C1 segment of cervical spinal cord (tissue), 14 donors: ENCODE data around the gene CROCC.

Experiments used
- DNase-seq, 14 donors: peaks; one replicate each; lab custom pipeline; 2025; lab: John Stamatoyannopoulos, UW

The CROCC gene

DNA sequence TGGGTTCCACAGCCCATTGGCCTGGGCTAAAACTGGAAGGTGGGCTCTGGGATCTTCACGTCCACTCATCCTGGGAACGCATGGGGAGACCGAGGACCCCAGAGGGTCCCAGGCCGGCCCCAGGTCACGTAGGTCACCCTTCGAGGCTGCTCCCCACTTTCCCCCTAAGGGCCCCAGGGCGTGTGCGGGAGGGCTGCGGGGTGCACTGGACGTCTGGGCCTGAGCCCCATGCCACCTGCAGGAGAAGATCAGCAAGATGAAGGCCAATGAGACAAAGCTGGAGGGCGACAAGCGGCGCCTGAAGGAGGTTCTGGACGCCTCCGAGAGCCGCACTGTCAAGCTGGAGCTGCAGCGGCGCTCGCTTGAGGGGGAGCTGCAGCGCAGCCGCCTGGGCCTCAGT, 46.2 kb downstream of the CROCC start:
- no peak for DNase-seq

DNA sequence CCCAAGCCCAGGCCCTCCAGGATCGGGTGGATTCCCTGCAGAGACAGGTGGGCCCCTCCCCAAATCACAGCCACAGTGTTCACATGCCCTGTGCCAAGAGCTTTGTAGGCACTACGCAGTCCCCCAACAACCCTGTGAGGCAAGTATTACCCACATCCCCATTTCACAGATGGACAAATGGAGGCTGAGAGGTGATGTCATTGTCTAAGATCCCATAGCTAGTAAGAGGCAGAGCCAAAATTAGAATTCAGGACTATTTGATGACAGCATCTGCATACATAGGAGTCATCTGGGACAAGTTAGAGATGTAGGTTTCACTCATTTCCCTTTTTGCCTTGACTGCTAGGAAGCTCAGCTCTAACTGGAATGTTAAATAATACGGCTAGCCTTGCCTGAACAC, 46.6 kb downstream of the CROCC start:
- no peak for DNase-seq

DNA sequence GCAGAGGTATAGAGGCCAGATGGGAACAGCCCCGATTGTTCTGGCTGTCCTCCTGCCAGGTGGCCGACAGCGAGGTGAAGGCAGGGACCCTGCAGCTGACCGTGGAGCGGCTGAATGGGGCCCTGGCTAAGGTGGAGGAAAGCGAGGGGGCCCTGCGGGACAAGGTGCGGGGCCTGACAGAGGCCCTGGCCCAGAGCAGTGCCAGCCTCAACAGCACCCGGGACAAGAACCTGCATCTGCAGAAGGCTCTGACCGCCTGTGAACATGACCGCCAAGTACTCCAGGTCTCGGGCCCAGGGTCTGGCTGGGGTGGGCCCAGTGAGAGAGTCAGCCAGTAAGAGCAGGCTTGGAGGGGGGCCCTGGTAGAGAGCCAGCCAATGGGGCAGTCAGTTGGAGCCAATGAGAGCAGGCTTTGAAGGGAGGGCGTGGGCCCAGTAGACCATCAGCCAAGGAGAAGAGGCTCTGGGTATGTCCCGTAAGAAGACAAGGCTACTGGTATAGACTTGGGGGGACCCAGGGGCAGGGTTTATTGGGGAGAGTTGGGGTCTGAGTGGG, 47.4 kb downstream of the CROCC start:
- no peak for DNase-seq

DNA sequence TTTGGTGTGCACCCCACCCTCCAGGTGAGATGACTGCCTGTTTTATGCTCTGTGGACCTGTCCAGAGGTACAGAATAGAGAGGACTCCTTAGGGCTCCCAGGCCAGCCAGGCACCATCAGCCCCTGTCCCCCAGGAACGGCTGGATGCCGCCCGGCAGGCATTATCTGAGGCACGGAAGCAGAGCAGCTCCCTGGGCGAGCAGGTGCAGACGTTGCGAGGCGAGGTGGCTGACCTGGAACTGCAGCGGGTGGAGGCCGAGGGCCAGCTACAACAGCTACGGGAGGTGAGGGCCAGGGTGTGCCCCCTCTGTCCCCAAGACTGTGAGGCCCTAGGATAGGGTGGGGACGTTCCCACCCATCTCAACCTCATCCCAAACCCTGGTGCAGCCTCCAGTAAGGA, 47.9 kb downstream of the CROCC start:
- no peak for DNase-seq

DNA sequence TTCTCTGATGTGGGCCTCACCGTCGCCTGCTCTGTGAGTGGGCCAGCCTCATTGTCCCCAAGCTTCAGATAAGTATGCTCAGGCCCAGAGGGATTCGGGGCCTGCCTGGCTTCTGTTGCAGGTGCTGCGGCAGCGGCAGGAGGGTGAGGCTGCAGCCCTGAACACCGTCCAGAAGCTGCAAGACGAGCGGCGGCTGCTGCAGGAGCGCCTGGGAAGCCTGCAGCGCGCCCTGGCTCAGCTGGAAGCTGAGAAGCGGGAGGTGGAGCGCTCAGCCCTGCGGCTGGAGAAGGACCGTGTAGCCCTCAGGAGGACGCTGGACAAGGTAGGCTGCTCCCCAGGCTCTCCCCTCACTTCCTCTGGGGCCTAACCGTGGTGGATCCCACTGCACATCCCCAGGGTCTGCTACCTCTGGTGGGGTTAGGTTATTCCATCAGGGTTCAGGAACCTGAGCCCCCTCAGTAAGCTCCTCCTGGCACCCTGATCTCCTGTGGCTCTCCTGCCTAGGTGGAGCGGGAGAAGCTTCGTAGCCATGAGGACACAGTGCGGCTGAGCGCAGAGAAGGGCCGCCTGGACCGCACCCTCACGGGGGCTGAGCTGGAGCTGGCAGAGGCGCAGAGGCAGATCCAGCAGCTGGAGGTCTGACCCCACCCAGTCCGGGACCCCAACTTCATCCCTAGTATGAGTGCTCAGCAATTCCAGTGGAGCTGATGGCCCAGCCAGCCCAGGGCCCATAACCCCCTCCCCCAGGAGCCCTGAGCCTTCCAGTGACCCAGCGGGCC, 48.6 kb downstream of the CROCC start:
- DNase-seq = no peak

DNA sequence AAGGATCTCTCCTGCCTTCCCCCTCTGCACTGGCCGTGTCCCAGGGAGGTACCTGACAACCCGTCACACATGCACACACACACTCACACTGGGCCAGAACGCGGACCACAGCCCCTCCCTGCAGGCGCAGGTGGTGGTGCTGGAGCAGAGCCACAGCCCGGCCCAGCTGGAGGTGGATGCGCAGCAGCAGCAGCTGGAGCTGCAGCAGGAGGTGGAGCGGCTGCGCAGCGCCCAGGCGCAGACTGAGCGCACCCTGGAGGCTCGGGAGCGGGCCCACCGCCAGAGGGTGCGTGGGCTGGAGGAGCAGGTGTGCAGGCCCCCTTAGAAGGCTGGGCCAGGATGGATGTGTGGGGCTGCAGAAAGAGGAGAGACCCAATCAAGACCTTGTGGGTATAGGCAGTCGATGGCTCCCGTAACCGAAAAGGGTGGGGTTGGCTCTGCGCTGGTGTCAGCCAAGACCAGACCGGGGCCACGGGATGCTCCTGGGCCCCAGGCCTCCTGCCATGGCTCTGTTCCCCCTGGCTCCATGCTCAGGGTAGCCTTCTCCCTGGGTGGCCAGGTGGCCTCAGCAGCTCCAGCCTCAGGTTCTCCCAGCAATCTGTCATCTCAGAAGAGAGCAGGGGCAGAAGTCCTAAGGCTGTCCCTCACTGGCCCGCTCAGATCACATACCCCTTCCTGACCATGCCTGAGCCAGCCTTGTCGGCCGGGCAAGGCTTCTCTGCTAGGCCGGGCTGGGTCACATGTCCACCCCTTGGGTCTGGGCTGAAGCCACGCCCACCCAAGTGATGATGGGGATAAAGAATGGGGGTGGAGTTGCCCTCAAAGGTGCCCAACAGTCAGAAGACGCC, 49.8 kb downstream of the CROCC start:
- DNase-seq = peak in 1 of 14 donors; percentile 40

DNA sequence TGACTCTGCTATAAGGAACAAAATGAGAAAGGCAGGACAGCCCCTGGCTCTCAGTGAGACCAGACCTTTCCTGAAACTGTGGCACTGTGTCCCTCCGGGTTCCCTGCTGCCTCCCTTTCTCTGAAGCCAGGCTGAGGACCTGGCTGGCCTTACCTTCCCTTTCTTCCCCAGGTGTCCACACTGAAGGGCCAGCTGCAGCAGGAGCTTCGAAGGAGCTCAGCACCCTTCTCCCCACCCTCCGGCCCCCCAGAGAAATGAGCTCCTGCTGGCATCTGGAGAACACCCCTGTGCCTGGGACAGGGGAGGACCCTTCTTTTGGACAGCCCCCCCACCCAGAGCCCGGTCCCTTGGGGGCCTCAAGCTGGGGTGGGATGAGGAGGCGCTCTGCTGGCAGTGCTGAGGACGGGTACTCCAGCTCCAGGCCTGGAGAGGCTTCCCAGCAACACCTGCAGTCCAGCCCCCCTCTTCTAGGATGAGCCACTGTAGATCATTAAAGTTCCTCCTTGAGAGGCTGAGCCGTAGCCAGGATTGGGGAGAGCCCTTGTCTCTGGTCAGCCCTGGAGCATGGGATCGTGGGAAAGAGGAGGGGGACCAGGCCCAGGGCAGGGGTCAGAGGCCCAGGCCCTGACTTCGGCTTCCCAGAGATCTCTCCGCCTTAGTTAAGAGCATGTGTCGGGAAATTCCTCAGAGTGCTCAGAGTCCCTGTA, 50.6 kb downstream of the CROCC start:
- no peak for DNase-seq

DNA sequence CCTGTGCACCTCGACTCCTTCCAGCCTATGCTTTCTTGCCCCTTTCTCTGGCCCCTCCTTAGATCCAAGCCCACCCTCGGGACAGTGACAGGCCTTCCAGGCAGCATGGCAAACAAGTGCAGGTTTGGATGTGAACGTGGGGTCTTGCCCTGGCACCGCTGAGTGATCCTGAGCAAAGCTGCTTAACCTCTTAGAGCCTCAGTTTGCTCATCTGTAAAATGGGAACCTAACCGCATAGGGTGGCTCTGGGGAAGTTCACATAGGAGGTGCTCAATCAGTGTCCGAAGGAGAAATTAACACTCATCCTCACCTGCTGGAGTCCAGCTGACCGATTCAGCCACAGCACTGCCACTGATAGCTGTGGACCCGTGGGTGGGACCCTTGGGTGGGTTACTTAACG, 51.5 kb downstream of the CROCC start:
- DNase-seq = no peak

DNA sequence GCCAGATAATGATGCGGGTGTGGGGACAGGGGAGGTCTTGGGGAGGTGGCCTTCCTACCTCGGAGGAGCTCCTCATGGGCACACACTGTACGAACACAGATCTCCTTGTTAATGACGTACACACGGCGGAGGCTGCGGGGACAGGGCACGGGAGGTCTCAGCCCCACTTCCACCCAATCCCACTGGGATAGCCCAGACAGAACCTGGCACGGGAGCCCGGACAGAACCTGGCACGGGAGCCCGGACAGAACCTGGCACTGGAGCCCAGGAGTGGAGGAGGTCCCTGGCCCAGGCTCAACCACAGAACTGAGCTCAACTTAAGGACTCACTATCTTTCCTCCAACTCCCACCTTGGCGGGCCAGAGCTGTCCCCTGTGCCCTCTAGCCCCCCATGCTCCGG, 53.5 kb downstream of the CROCC start:
- DNase-seq = no peak

DNA sequence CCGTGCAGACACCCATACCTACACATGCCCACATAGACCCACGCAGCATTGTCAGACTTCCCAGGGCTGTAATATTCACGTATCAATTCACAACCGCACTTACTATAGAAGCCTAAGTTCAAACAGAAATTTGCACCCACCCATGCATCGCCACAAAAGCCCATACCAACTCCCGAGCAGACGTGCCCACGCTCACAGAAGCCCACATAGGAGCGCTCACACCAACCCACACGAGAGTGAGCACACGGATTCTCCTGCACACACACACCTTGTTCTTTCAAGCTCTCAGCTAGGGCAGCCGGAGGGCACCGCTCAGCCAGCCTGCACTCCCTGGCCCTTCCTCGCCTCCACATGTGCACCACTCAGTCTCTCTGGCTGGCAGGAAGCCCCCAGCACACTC, 54.1 kb downstream of the CROCC start:
- no peak for DNase-seq

DNA sequence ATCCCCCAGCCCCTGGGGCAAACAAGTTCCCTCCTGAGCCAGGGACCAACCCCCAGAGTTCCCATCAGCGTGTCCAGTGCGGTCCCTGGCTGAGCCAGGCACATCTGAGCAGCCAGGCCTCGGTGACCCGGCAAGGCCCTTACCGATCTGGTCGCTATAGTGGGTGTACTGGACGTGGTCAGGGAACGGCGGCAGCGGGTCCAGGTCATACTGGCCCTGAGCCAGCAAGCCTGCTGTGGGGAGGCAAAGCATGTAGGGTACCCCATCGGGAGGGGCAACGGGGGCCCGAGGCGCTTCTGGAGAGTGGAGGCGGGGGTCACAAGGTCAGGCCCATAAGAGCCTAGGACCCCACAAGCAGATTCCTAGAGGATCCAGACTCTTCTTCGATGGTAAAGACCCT, 55.2 kb downstream of the CROCC start:
- DNase-seq = no peak

DNA sequence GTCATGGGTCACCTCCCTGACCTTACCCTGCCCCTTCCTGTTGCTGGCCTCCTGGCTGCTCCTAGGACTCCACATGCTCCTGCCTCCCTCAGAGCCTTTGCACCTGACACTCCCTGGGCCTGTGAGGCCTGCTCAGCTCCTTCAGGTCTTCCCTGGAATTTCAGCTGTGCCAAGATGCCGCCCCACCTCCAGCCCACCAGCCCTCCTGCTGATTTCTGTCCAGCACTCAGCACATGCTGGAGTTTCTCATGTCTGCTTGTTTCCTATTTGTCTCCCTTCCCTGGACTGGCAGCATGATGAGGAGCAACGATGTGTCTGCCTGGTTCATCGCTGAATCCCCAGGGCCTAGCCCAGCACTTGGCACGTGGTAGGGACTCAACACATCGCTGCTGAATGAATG, 55.6 kb downstream of the CROCC start:
- DNase-seq = no peak

DNA sequence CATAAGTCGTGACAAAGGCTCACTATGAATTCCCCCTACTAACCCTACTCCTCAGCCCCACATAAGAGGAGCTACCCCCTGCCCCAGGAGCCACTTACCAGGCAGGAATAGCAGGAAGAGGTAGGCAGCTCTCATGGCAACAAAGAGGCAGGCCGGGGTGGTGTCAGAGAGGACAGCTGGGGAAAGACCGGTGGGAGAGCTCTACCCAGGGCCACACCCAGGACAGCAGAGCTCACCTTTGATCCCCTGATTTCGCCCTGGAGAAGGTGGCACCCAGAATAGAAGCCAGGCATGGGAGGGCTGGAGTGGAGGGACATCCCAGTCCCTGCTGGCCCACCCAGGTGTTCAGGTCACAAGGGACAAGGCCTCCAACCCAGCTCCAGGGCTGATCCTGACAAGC, 56.4 kb downstream of the CROCC start:
- no peak for DNase-seq

DNA sequence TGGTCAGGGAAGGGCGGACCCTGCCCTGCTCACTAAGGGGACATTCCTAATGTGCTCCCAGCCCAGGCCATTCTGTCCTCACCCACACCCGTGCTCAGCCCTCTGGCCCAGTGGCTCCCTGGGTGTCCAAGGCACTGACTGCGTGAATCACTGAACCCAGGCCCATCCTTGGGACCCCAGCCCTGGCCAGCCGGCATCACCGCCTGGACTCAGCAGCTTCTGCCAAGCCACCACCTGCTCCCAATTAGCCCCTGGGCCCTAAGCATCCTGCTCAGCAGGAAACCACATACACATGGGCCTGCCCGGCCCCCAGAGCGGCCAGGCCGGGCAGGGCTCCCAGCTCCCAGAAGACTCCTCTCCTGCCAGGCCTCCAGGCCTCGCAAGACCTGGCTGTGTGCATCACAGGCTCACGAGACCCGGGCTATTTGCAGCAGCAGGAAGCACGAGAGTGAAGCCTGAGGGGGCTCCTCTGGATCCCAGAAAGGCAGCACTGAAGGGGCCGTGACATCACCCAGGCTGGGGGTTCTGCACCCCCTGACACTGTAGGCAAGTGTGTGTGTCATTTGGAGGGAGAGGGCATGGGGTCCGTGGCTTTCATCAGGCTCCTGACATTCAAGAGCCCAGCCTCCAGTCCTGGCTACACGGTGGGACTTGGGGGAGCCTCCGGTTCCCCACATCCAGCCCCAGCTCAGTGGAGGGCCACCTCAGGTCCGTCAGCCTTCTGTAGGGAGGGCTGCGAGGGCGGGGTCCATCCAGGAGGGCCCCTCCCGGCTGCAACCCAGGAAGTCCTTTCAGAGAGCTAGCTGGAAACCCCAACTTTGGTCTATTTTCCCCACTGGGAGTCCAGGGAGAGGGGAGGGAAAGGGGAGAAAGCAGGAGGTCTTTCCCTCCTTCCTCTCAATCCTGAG, 57.1 kb downstream of the CROCC start:
- DNase-seq = peak in 3 of 14 donors; percentile 6 to 44 (median 31)

DNA sequence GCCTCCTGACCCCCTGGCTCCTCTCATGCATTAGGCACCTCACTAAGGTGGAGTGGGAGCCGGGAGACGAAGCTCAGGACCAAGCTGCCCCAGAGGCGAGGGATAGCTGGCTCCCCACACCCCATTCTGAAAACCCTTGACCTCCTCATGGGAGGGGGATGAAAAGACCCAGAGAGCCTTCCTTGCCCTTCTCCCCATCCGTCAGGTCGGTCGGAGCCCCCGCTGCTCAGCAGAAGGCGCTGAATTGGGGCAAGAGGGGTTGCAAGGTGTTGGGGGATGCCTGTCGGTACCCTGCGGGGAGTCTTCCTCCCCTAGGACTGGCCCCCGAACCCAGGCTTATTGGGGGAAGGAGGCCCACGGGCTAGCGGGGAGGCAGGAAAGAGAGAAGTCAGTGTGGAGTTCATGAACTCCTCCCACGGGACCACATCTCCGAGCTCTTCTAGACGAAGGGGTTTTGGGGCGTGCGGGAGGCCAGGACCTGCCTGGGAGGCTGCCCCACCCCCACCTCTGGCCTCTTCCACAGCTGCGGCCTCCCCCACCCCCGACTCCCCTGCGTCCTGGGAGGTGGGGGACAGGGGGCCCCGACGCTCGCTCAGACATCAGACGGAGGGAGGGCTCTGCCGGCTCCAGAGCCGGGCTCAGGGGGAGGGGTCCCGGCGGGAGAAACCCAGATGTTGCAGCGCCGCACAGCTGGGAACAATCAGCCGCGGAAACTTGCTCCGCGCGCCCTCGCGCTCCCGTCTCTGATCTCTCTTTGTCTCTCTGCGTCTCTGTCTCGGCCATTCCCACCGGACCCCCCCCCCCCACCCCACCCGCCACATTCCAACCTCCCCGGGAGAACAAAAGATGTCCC, 58.0 kb downstream of the CROCC start:
- no peak for DNase-seq

DNA sequence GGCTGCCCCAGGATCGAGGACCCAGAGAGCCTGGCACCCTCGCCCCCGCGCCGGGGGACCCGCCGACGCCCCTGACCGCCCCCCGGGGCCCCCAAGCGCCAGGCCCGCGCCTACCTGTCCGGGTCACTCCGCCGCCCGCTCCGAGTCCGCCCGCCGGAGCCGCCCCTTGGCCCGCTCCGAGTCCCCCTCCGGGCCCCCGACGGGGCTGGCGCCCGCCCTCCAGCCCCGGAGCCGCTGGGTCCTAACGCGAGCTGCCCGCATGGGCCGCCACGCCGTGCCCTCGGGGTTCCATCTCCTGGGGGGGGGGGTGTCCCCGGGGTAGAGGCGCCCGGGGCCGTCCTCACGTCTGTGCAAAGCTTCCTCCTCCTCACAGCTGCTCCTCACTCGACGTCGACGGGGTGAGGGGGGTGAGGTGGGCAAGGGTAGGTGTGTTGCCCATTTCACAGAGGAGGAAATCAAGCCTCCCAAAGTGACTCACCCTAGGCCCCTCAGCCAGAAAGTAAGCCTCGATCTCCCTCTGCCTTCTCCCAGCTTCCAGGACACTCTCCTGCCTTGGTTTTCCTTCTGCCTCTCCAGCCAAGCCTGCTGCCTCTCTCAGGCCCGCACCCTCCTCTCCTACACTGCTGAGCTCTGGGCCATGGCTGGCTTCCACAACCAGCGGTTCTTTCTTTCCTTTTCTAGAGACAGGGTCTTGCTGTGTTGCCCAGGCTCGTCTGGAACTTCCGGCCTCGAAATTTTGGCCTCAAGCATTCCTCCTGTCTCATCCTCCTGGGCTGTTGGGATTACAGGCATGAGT, 58.9 kb downstream of the CROCC start, which contains the start of gene MFAP2:
Gene MFAP2 (minus strand): TSS at position 148 of the 796 bp plus-strand sequence. CDS start 2,347 bp downstream, outside the sequence.
- peak in 1 of 14 donors; percentile 6 for DNase-seq

DNA sequence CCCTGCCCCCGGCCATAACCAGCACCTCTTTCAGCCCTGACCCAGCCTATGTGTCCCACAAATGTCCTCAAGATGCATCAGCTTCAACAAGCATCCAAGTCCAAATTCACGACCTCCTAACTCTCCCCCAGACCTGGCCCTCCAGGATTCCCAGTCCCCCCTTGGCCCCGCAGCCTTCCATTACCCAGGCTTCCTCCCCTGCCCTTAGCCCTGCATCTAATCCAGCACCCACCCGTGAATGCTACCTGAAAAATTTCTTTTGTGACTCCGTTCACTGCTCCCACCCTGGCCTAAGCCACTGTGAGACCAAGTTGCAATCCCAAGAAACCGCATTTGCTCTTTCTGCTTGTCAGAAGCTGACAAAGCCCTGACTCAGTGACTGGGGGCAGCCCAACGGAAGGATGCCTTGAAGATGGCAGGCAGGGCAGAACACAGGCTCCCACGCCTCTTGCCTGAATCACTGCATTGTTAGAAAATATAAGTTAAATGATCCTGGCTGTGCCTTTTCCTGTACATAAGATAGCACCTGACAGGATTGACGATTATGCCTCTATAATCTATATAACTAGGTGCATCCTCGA, 59.6 kb downstream of the CROCC start:
- DNase-seq = no peak

DNA sequence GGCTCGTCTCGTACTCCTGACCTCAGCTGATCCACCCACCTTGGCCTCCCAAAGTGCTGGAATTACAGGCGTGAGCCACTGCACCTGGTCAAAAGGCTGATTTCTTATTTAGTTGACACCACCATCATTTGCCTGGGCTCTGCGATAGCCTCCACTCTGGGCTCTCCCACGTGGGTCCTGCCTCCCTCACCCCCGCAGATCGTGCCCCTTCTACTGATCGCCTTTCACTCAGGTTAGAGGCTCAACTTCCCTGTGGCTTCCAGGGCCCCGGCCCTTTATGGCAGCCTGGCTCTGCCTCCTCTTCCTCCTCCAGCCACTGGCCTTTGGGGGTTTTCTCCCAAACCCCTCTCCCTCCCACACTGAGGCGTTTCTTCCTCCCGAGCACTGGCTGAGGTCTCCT, 61.2 kb downstream of the CROCC start:
- DNase-seq = no peak

DNA sequence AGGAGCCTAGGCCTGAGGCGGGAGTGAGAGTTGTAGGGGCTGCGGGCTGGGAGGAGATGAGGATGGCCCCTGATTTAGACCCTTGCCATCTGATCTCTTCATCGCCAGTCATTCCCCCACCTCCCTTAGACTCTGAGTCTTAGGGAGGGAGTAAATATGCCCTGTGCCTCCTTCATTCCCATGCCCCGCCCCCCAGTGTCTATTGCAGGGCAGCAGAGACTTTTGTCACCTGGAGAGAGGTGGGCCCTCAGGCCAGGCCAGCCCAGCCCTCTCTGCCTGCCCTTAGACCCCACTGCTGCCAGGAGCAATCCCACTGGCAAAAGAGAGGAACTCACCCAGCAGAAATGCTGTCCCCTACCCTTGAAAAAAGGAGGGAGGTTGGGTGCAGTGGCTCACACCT, 61.9 kb downstream of the CROCC start:
- DNase-seq = no peak
